Measurements from ENCODE around the gene MYL5.
"Not testable (repeated sequence)": the region's sequence is repeated elsewhere in the genome, so short reads cannot be mapped to it uniquely, and the experiment has no call there.

MYL5 gene

GRCh38 chr4:632196-632790 lies 42.0 kb upstream of the MYL5 start:
- Histone ChIP-seq H3K4me3 (ENCODE audit: low read length) (no peak overlapping the region), H3K4me1 (ENCODE audit: control insufficient read depth, insufficient read depth, low read length) (no peaks in the 10 kb centered on the region), H3K27me3 (ENCODE audit: control insufficient read depth, insufficient read depth, low read length) (peaks cover 4% of the 10 kb centered on the region), H3K9ac (ENCODE audit: low read length) (no peak overlapping the region), H3K36me3 (ENCODE audit: control insufficient read depth, insufficient read depth, low read length) (no peaks in the 10 kb centered on the region), H3K9me3 (ENCODE audit: control insufficient read depth, low read length) (no peaks in the 10 kb centered on the region)

- no peaks in the 10 kb centered on the region for H3K36me3 ChIP-seq (ENCODE audit: control insufficient read depth, insufficient read depth, low read length)
- H3K9ac ChIP-seq (ENCODE audit: low read length): no peak overlapping the region
- peaks cover 6% of the 10 kb centered on the region for H3K27me3 ChIP-seq (ENCODE audit: control insufficient read depth, insufficient read depth, low read length)
- H3K4me1 ChIP-seq (ENCODE audit: control insufficient read depth, insufficient read depth, low read length): no peaks in the 10 kb centered on the region
- no peaks in the 10 kb centered on the region for H3K9me3 ChIP-seq (ENCODE audit: control insufficient read depth, low read length)
- H3K4me3 ChIP-seq (ENCODE audit: low read length): no peak overlapping the region
These were observed 41.4 kb upstream of the MYL5 start for GRCh38 chr4:632926-633325.

- Histone ChIP-seq H3K27me3 (ENCODE audit: control insufficient read depth, insufficient read depth, low read length) (peaks cover 7% of the 10 kb centered on the region), H3K9ac (ENCODE audit: low read length) (no peak overlapping the region), H3K4me1 (ENCODE audit: control insufficient read depth, insufficient read depth, low read length) (no peaks in the 10 kb centered on the region), H3K4me3 (ENCODE audit: low read length) (no peak overlapping the region), H3K9me3 (ENCODE audit: control insufficient read depth, low read length) (no peaks in the 10 kb centered on the region), H3K36me3 (ENCODE audit: control insufficient read depth, insufficient read depth, low read length) (no peaks in the 10 kb centered on the region)
These were observed 40.9 kb upstream of the MYL5 start for GRCh38 chr4:633406-633805.

- Histone ChIP-seq H3K36me3 (ENCODE audit: control insufficient read depth, insufficient read depth, low read length) (no peaks in the 10 kb centered on the region), H3K4me3 (ENCODE audit: low read length) (no peak overlapping the region), H3K27me3 (ENCODE audit: control insufficient read depth, insufficient read depth, low read length) (peaks cover 6% of the 10 kb centered on the region), H3K4me1 (ENCODE audit: control insufficient read depth, insufficient read depth, low read length) (no peaks in the 10 kb centered on the region), H3K9ac (ENCODE audit: low read length) (no peak overlapping the region), H3K9me3 (ENCODE audit: control insufficient read depth, low read length) (no peaks in the 10 kb centered on the region)
These were observed 40.3 kb upstream of the MYL5 start for GRCh38 chr4:633976-634598.

- Histone ChIP-seq H3K27me3 (ENCODE audit: control insufficient read depth, insufficient read depth, low read length) (peaks cover 6% of the 10 kb centered on the region), H3K9ac (ENCODE audit: low read length) (no peak overlapping the region), H3K4me1 (ENCODE audit: control insufficient read depth, insufficient read depth, low read length) (no peaks in the 10 kb centered on the region), H3K4me3 (ENCODE audit: low read length) (no peak overlapping the region), H3K36me3 (ENCODE audit: control insufficient read depth, insufficient read depth, low read length) (no peaks in the 10 kb centered on the region), H3K9me3 (ENCODE audit: control insufficient read depth, low read length) (no peaks in the 10 kb centered on the region)
These were observed 39.8 kb upstream of the MYL5 start for GRCh38 chr4:634599-634985.

GRCh38 chr4:635066-635835 lies 39.1 kb upstream of the MYL5 start:
- H3K27me3 ChIP-seq (ENCODE audit: control insufficient read depth, insufficient read depth, low read length); H3K9me3 ChIP-seq (ENCODE audit: control insufficient read depth, low read length); H3K36me3 ChIP-seq (ENCODE audit: control insufficient read depth, insufficient read depth, low read length); H3K9ac ChIP-seq (ENCODE audit: low read length); H3K4me1 ChIP-seq (ENCODE audit: control insufficient read depth, insufficient read depth, low read length); H3K4me3 ChIP-seq (ENCODE audit: low read length): not testable (repeated sequence)

GRCh38 chr4:635851-636627 lies 38.3 kb upstream of the MYL5 start:
- no peak overlapping the region for H3K9ac ChIP-seq (ENCODE audit: low read length)
- peaks cover 6% of the 10 kb centered on the region for H3K27me3 ChIP-seq (ENCODE audit: control insufficient read depth, insufficient read depth, low read length)
- no peak overlapping the region for H3K4me3 ChIP-seq (ENCODE audit: low read length)
- H3K4me1 ChIP-seq (ENCODE audit: control insufficient read depth, insufficient read depth, low read length): no peaks in the 10 kb centered on the region
- no peaks in the 10 kb centered on the region for H3K9me3 ChIP-seq (ENCODE audit: control insufficient read depth, low read length)
- H3K36me3 ChIP-seq (ENCODE audit: control insufficient read depth, insufficient read depth, low read length): no peaks in the 10 kb centered on the region

GRCh38 chr4:636628-637159 lies 37.6 kb upstream of the MYL5 start:
- H3K4me3 ChIP-seq (ENCODE audit: low read length): no peak overlapping the region
- no peak overlapping the region for H3K9ac ChIP-seq (ENCODE audit: low read length)
- no peaks in the 10 kb centered on the region for H3K36me3 ChIP-seq (ENCODE audit: control insufficient read depth, insufficient read depth, low read length)
- H3K27me3 ChIP-seq (ENCODE audit: control insufficient read depth, insufficient read depth, low read length): peaks cover 6% of the 10 kb centered on the region
- H3K9me3 ChIP-seq (ENCODE audit: control insufficient read depth, low read length): no peaks in the 10 kb centered on the region
- no peaks in the 10 kb centered on the region for H3K4me1 ChIP-seq (ENCODE audit: control insufficient read depth, insufficient read depth, low read length)

GRCh38 chr4:637536-638280 lies 36.6 kb upstream of the MYL5 start:
- H3K4me3 ChIP-seq (ENCODE audit: low read length): no peak overlapping the region

GRCh38 chr4:642366-642765 lies 32.0 kb upstream of the MYL5 start:
- not testable (repeated sequence) for H3K4me1 ChIP-seq (ENCODE audit: control insufficient read depth, insufficient read depth, low read length); H3K9me3 ChIP-seq (ENCODE audit: control insufficient read depth, low read length); H3K4me3 ChIP-seq (ENCODE audit: low read length); H3K27me3 ChIP-seq (ENCODE audit: control insufficient read depth, insufficient read depth, low read length); H3K36me3 ChIP-seq (ENCODE audit: control insufficient read depth, insufficient read depth, low read length); H3K9ac ChIP-seq (ENCODE audit: low read length)

More at GRCh38 chr4:637536-638280, 36.6 kb upstream of the MYL5 start:
- Histone ChIP-seq H3K9me3 (ENCODE audit: control insufficient read depth, low read length) (no peaks in the 10 kb centered on the region), H3K36me3 (ENCODE audit: control insufficient read depth, insufficient read depth, low read length) (no peaks in the 10 kb centered on the region), H3K9ac (ENCODE audit: low read length) (no peak overlapping the region), H3K27me3 (ENCODE audit: control insufficient read depth, insufficient read depth, low read length) (peaks cover 6% of the 10 kb centered on the region), H3K4me1 (ENCODE audit: control insufficient read depth, insufficient read depth, low read length) (no peaks in the 10 kb centered on the region)

- Histone ChIP-seq H3K36me3 (ENCODE audit: control insufficient read depth, insufficient read depth, low read length) (no peaks in the 10 kb centered on the region), H3K4me1 (ENCODE audit: control insufficient read depth, insufficient read depth, low read length) (no peaks in the 10 kb centered on the region), H3K9me3 (ENCODE audit: control insufficient read depth, low read length) (no peaks in the 10 kb centered on the region), H3K27me3 (ENCODE audit: control insufficient read depth, insufficient read depth, low read length) (peaks cover 24% of the 10 kb centered on the region), H3K4me3 (ENCODE audit: low read length) (no peak overlapping the region), H3K9ac (ENCODE audit: low read length) (no peak overlapping the region)
These were observed 27.9 kb upstream of the MYL5 start for GRCh38 chr4:646460-646859.
